Fibroblast of skin of back (primary cell): ENCODE measurements around the gene EIF5A.
A peak's percentile ranks its signal among the peaks of the same experiment; 100 is the strongest.

Source experiments
- DNase-seq: peaks from one replicate; pipeline ENCODE4 v3.0.0-alpha.2; 2013

Gene EIF5A

GRCh38 chr17:7313890-7314718, 6.7 kb downstream of the EIF5A start:
- peak; percentile 30 for DNase-seq

DNA sequence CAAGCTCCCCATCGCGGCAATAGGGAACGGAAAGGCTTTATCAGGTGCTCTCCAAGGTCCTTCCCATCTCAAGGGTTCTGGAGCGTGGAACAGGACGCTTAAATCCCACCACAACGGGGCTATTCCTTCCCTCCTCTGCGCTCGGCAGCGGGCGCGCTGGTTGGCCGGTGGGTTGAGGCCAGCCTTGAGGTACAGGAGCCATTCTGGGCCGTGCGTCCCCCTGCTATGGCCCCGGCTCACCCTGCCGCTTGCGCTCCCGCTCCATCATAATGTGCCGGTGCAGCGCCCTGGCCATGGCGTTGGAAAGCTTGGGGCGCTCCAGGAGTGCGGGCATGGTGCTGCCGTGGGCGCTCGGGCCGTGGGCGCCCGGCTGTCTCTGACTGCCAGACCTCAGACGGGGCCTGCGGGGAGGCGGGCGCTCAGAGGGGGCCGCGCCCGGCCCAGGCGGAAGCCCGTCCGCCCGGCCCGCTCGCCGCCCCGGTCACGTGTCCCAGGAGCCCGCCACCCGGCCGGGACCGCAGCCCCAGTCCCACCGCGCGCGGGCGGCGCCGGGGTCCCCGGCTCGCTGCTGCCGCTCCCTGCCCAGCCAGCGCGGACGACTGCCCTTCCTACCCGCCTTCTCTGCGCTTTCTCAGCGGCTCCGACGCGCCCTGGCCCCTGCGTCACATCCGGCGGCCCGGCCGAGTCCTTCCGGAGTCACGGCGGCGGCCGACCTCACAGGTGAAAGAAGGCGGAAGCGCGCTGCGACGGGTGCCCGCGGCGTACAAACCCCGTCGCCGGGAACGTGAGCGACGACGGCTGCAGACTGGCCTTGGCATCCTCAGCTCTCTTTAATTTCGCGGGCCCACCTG, 7.5 kb downstream of the EIF5A start, which contains the start of gene GPS2:
TSS of gene GPS2 (minus strand) at position 642 of the 851 bp plus-strand sequence. CDS start at position 334, 308 bp downstream.
- DNase-seq, result peak; percentile 82

- no peak for DNase-seq
These were observed 8.3 kb downstream of the EIF5A start for GRCh38 chr17:7315570-7316235.

- DNase-seq, result no peak
These were observed 9.9 kb downstream of the EIF5A start for GRCh38 chr17:7317161-7317803.

DNA sequence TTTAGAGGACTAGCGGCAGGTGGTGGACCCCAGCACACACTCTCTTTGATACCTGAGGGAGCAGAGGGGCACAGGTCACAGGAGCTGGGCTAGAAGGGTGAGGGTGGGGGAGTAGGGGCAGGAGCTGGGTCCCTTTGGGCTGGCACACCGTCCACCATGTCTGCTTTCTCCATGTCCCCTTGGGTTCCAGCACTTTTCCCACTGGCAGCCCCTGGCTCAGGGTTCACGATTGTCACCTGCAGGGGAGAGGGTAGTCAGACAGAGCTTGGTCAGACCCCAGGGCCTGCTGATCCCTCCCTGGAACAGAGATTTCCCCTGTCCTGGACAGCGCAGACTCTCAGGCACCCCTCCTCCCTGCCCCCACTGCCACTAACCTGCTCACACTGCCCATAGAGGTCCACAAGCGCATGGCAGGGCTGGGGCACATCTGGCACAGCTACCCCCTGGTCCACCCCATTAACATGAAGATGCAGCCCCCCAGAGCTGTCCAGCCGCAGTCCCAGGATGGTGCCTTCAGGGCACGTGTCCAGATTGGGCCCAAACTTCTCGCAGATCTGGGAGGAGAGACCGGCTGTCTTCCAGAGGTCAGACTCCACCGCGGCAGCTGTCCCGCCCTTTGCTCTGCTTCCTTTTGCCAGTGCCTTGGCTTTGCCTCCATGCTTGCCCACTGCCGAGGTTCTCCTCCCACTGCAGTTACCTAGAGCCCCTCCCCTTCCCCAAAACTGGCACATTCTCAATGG, 10.9 kb downstream of the EIF5A start:
- no peak for DNase-seq

DNA sequence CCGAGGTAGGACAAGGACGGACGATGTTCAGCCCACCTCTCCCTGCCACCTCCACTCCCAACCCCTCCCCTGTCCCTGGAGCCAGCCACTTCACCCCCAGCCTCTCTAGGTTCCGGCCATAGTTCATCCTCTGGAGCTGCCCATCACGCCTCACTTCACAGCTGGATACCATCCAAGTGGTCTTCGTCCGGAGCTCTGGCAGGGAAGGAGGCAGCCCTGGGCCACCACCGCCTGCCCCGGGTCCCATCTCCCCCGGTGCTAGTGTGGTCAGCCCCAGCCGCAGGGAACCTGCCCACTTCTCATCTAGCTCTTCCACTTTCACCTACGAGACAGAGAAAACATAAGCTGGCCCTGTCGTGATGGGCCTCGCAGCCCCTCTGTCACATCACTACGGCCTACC, 14.0 kb downstream of the EIF5A start:
- no peak for DNase-seq

GRCh38 chr17:7322520-7323194, 15.2 kb downstream of the EIF5A start:
- DNase-seq, result no peak

DNA sequence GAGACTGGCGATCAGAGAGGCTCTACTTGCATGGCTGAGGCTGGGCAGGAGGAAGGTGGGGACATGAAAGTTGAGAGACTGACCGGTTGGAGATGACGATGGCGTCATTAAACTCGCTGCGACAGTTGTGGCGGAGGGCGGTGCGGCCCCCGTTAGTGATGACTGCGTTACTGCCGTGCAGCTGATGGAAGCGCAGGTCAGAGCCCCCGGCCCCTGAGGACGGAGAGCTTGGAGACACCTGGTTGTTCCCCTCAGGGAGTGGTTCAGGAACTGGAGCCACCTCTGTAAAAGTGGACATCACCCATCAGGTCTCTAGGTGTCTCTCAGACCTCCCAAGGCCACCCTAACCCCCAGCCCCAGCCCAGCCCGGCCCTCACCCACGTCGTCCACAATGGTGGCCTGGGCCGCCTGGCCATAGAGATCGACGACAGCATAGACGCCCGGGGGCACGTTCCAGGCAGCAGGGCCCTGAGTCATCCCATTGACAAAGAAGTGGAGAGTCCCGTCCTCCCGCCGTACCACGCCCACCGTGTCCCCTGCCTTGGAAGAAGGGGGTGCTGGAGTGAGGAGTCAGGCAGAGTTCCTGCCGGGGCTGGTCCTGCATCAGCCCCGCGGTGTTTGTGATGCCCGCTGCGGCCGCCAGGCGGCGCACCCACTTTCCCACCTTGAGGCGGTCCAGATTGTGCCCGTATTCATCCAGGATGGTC, 16.5 kb downstream of the EIF5A start:
- peak; percentile 26 for DNase-seq

GRCh38 chr17:7324438-7324779, 17.0 kb downstream of the EIF5A start:
- DNase-seq, result no peak

- no peak for DNase-seq
These were observed 17.7 kb downstream of the EIF5A start for GRCh38 chr17:7325031-7325528.

GRCh38 chr17:7326186-7326585, 18.8 kb downstream of the EIF5A start:
- no peak for DNase-seq

DNA sequence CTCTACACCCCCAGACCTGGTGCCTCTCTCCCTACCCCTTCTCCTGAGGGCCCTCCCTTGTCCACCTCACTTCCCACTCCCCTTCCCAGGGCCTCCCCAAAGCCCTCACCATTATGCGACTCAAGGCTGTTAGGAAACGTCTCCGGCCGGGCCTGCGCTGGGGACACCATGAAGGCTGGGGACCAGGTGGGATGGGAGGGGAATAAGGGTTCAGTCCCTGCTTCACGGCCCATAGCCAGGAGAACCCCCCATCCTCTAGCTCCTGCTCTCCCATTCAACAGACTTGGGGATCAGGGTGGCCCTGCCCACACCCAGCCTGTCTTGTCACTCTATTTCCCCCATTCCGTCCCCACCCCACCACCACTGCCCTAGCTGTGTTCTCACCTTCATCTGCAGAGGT, 19.6 kb downstream of the EIF5A start:
- no peak for DNase-seq

DNA sequence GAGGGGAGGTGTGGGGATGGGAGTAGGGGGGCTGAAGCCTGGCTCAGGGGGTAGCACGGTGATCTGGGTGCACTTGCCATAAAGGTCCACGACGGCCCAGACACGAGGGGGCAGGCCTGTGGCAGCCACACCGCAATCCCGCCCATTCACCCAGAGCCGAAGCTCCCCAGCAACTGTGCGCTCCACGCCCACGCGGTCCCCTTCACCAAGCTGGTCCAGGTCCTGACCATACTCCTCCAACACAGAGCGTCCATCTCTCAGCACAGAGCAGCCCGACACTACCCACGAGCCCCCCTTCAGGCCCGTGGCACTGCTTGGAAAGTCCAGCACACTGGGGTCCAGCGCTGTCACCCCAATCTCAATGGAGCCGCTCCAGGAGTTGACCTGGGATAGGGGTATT, 20.1 kb downstream of the EIF5A start:
- DNase-seq, result no peak

GRCh38 chr17:7328009-7328408, 20.6 kb downstream of the EIF5A start:
- no peak for DNase-seq

DNA sequence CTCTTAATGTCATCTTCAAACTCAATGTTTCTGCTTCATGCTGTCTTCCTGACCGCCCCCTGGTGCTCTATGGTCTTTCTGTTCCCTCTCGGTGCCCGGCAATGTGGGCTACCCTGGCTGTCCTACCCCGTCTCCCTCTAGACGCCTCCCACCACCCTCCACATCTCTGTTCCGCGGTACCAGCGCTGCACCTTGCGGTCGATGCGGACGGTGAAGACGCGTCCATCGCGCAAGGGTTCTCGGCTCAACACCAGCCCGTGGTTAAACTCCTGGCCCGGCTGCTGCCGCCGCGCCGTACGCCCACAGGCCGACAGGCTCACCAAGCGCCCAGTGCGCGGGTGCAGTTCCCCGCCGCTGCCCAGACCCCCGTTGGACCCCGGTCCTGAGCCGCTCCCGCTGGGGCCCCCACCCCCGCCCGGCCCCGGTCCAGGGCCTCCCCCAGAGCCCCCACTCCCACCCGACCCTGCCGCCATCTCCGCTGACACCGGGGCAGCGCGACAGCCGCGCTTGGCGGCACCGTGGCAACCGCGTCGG, 21.5 kb downstream of the EIF5A start, which contains the start of gene NEURL4:
TSS of gene NEURL4 (minus strand) at position 496 of the 534 bp plus-strand sequence. CDS start at position 473, 23 bp downstream.
- DNase-seq, result no peak

DNA sequence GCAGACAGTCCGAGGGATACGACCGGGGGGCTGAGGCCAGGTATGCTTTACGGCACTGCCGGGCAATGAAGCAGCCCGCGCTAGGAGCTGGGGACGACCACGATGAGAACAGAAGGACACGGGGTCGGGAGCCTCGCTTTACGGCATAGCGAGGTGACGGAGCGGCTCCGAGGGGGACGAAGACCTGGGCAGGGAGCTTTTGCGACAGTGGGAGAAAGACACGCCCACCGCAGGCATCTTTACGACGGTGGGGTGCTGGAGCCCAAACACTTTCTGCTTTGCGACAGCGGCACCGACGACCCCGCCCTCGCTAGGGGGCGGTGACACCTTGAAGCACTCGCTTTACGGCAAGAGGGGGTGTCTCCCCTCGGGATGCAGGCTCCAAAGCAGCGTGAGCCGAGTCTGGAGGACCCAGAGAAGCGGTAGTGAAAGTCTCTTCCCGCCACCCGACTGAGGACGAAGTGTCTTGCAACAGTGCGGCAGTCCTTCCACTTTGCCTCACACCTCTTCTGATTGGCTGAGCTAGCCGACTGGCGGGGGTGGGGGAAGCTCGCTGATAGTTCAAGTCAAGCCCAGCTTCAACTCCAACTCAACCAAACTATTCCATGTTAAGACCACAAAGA, 22.1 kb downstream of the EIF5A start:
- DNase-seq, result peak; percentile 99

DNA sequence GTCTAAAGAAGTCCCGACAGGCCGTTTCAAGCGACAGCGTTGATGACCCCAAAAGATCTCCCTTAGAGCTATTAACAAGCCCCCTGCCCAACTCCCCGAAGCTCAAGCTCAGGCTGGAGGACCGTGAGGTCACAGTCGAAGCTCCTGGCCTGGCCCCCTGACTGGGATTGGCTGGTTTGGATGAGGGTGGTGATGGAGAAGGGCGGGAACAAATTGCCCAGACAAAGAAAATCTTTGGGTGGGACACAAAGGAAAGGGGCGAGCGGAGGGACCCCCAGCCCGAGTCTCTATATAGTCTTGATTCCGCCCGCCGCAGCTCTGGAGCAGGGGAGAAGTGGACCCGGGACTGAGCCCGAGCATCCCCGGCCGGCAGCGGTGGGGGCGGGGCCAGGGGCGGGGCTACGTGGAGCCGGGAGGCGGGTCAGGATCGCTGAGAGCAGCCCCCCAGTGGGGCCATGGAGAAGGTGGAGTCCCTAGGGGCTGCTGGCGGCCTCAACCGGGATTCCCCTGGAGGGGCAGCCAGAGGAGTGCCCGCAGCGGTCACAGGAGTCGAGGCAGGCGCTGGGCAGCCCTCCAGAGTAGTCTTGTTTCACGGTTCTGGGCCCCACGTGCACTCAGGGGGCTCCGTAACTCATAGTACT, 22.7 kb downstream of the EIF5A start:
- DNase-seq, result peak; percentile 86

DNA sequence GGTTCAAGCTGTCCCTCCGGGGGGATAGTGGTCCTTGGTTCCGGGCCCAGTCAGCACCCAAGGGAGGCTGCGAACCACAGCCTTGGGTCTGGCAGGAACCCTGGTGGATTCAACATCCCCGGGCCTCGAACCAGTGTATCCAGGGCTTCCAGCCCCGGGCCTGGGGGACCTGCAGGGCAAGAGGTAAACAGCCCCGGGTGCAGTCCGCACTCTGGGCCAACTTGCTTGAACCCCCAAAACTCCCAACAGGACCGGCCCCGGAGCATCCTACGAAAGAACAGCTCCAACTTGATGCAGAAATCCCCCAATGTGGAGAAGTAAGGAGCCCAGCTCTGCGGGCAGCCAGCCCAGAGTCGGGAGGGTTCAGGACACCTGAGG, 23.2 kb downstream of the EIF5A start:
- no peak for DNase-seq

- DNase-seq, result no peak
These were observed 24.7 kb downstream of the EIF5A start for GRCh38 chr17:7332111-7332510.
